DND-41 (cell line): ENCODE data around the gene CEBPG.

Source experiments
- CTCF ChIP-seq: IDR thresholded peaks from 2 replicates; pipeline ENCODE4 v1.5.1; 2012; ENCODE audit warnings: borderline replicate concordance, low read length, moderate library complexity, mild to moderate bottlenecking; ENCODE audit not compliant: poor library complexity, severe bottlenecking; ENCODE audit errors: extremely low read depth
- EZH2 ChIP-seq: IDR thresholded peaks from 3 replicates; pipeline ENCODE4 v1.6.1; 2012; ENCODE audit warnings: borderline replicate concordance, low read depth, mild to moderate bottlenecking, moderate library complexity, low read length, inconsistent platforms; ENCODE audit not compliant: severe bottlenecking

GRCh38 chr19:33401683-33402420 is 28.3 kb downstream of the CEBPG start:
- no peak for TF ChIP-seq CTCF
- no peak for TF ChIP-seq EZH2
